ENCODE measurements around the gene EPHA4.

The EPHA4 gene

DNA sequence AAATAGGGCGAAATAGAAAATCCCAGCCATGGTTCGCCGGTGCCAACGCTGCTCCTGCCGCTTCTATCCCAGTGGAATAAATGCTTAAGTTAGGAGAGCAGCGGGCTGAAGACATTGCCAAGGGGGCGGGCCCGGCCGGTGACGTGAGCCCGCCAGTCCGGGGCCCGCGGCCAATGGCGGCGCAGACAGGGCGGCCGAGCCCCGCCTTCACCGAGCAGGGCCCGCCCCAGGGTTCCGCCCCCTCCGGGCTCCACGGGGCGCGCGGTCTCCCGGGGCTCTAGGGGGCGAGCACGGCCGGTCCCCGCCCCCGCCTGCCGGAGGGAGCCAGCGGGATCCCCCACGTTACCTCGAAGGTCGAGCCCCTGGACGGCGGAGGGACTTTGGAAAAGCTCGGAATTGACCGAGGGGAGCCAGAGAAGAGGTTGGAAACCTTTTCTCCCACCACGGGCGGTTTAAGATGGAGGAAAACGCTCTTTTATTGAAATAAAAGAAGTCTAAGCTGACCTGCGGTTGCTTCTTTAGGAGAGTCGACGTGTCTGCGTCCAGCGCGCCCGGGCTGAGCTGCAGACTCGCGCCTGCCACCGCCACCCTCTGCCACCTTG, at the start of gene EPHA4:
Gene EPHA4 (minus strand): TSS at position 86 of the 602 bp plus-strand sequence. CDS start 56 bp downstream, at position 30.
- peak; percentile 85 for DNase-seq (ENCODE audit: low read depth)

DNA sequence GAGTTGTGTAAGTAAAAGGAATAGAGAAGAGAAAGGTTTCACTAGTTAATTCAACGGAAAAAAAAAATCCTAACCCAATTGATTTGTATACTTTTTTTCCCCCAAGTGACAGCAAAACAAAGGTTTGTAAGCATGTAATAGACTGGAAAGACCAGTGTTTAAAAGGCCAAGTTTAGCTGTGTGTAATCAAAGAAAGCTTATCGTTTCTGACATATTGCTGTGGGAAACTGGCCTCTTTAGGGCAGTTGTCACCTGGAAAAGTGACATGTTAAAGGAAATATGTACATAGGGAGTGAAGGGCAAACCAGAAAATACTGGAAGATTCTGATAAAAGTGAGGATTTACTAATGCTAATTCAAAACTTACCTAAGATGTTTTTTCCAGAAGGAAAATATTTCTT, 45.9 kb upstream of the EPHA4 start:
- no peak for DNase-seq (ENCODE audit: low read depth)

DNA sequence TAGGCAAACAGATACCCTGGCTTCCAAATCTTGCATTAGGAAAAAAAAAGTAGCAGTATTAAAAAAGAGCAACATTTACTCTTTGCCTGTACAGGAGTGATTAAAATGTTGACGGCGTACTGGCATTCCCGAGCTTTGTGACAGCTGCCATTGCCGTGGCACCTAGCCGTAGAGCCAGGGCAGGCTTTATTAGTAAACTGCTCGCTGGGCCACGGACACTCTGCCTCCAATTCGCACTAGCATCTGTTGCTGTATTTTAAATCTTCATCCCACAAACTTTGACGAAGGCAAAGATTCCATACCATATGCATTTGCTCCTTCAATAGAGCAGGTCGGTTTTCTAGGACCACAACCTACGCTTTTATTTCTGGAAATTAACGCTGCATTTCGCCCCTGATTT, 44.5 kb upstream of the EPHA4 start:
- no peak for DNase-seq (ENCODE audit: low read depth)

DNA sequence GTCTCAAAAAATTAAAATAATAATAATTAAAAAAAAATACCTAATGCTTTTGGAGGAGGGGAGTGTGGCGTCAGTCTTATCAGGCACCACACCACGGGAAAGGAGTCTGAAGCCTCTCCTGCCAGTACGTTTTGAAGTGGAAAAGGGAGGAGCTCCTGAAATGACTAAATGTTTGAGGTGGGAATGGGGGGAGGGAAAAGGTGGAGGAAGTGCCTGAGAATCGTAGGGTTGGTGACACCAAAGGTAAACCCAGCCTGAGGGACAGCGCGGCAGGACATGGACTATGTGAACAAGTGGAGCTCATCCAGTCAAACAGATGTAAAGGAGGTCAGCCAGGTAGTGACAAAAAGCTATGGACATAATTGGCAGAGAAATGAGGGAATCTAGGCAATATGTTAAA, 42.2 kb upstream of the EPHA4 start:
- DNase-seq (ENCODE audit: low read depth), result no peak

DNA sequence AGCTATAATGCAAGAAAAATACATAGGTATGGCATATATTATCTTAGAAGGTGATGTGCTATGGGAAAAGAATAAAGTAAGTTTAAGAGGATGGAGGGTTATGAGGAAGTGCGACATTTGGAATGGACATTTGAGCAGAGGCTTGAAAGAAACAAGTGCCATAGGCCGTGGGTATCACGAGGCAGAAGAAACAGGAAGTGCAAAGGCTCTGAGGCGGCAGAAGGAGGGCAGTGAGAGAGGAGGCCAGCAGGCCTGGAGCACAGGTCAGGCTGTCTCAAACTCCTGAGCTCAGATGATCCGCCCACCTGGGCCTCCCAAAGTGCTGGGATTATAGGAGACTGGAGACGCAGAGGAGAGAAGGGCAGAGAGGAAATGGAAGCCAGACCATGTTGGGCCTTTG, 40.7 kb upstream of the EPHA4 start:
- DNase-seq (ENCODE audit: low read depth), result no peak

DNA sequence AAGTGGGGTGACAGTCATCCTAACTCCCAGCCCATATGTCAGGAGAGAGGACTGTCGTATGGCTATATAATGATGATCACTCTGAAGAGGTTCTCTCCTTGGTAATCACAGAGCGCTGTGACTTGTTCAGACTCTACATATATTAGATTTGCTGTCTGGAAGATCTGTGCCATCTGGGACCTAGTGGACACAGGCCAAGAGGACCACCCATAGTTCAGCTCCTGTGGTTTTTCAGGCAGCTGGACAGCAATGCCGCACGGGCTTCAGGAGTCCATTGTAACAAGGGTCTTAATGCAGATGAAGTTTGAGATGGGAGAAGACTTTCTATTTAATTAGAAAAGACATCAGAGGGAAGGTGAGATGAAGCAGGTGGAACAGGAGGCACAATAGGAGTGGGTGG, 40.1 kb upstream of the EPHA4 start:
- DNase-seq (ENCODE audit: low read depth), result no peak

DNA sequence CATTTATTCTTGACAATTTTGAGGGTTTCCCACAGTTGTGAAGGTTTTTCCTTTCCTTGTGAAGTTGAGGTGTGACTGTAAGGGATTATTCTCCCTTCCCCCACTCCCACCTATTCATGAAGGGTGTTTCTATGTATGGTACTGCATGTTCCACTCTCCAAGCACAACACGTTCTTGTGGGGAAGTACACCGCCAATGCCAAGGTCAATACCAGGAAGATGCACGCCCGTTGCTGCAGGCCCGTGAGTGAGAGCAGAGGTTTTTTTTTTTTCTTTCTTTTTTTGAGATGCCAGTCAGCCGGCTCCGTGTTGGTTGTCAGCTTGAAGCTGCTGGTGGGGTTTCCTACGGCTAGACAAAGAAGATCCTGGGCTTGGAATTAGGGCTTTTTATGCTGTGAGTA, 38.6 kb upstream of the EPHA4 start:
- no peak for DNase-seq (ENCODE audit: low read depth)

DNA sequence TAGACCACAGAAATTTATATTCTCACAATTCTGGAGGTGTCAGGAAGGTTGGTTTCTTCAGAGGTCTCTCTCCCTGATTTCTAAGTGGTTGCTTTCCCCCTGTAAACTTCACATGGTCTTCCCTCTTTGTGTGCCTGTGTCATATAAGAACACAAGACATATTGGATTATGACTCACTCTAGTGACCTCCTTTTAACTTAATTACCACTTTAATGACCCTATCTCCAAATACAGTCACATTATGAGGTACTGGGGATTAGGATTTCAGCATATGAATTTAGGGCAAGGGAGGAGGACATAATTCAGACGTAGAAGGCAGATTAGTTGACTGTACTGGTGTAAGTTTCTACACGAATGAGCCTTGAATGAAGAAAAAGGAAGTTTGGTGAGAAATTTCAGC, 38.2 kb upstream of the EPHA4 start:
- no peak for DNase-seq (ENCODE audit: low read depth)

DNA sequence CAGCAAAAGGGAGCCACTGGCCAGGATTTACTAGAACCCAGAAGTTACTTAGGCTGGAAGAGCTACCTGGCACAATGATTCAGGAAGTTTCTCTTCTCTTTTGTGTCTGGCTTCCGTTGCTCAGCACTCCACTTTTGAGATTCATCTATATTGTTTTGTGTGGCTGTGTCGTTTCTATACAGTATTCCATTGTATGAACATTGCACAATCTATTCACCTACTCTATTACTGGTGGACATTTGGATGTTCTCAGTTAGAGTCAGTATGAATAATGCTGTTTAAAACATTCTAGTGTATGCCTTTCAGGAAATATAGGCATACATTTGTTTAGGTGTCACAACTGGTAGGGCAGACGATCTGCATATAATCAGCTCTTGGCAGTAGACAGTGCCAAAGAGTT, 36.3 kb upstream of the EPHA4 start:
- no peak for DNase-seq (ENCODE audit: low read depth)

DNA sequence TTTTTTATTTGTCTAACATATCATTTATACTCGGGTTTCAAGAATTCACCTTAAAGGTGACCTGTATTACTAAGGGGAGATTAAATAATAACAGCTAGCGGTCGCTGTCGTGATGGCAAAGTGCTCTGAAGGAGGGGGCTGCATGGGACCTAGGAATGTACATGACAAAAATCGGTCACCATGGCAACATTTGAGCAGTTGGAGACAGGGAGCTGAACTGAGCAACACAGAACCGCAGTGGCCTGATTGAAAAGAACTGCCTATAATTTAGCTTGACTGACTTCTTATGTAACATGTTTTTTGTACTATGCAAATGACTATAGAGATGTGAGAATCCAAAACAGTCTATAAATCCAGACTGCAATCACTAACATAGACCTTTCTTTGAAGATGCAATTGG, 34.3 kb upstream of the EPHA4 start:
- DNase-seq (ENCODE audit: low read depth), result no peak

DNA sequence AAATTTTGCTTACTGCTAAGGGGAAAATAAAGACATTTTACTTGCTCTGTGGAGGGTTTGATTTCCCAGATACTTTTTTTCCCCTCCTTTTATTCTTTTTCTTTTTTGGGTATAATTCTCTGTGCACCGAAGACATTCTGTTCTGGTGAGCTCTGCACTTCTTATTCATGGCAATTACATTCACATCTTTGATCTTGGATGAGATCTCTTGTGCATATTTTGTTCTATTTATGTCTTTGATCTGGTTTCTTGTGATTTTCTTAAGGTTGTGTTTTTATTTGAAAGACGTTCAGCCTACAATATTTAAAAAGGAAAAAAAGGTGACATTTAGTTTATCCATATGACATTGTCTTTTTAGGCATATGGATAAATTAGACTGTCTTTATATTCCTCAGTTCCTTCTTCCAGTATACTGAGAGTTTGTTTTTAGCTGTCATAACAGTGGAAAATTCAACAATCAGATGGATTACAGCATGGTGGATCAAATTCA, 33.7 kb upstream of the EPHA4 start:
- no peak for DNase-seq (ENCODE audit: low read depth)

DNA sequence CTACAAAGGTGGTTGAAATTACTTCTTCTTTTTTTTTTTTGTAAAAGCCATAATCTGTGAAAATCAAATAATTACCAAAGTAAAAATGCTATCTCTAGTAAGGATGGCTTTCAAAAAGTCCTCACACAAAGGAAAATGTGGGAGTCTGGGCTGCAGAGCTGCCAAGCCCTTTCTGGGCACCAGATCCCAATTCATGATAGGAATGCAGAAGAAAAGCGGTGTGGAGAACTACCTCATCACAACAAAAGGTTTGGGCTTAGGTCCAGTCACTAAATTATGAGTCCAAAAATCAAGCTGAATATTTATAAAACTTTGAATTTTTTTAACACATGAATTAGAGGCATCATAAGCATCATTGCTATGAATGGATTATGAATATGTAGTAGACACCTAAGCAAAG, 30.8 kb upstream of the EPHA4 start:
- no peak for DNase-seq (ENCODE audit: low read depth)

DNA sequence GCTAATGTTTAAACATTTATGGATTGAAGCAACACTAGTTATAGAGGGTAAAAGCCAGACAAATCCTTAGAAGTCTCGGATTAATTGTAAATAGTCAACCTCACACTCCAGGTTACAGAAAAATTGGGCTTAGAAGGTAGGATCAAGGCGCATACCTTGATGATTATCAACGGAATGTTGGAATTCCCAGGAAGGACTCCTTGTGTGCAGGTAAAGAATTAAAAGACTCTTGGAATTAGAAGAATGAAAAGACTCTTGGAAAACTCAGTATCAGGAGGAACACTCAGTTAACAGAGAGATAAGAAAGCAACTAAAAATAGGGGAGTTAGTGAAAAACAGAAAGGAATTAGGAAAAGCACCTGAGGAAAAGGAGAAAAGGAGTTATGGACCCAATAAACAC, 29.3 kb upstream of the EPHA4 start:
- no peak for DNase-seq (ENCODE audit: low read depth)

DNA sequence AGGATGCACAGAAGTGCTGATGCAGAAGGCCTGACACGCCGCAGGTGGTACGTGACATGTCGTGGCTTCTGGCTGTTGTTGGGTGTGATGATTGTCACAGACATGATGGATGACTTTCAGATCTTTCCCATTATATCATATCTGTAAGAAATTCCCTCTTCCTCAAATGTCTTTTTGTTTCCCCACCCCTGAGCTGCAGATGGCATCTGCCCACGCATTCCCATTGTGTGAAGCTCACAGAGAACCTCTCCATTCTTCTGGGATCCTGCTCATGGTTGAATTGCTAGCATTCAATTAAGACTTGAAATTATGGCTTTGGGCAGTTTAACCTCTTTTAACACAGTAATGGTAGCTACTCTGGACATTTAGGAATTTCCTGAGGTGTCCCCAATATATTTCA, 28.3 kb upstream of the EPHA4 start:
- DNase-seq (ENCODE audit: low read depth), result no peak

DNA sequence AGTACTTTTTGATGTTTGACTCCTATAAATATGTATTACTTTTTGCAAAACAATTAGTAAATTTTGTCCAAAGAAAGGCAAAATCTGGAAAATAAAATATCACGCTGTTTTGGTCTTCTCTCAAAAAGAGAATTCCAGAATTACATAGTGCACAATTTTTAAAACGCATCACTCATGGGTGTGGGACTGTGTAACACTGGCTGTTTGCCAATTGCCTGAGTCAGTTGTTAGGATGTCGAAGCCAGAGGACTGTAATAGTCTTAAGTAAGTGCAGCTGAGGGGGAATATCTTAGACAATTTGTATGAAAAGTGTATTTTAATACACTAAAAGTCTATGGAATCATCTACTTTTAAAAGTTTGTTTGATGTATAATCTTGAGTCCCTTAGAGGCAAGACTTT, 24.1 kb upstream of the EPHA4 start:
- no peak for DNase-seq (ENCODE audit: low read depth)

DNA sequence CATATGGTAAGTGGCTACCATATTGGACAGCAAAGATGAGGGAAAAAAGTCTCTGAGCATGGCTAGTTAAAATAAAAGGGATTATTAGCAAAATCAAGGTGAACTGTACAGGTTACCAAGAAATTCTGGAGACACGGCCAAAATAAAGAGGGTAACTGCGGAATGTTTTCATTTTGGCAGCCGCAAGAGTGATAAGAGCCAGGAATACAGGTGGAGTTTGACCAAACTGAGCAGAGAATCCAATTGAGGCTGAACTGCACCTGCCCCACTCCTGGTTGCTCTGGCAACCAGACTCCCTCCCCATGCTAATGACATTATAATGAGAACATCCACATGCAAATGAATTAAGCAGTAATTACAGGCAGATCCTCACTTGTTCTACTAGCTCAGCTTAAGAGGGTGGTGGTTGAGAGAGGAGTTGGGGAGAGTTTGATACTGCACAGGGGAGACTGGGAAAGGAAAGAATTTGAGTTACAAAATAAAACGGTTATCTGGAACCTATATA, 18.8 kb upstream of the EPHA4 start:
- DNase-seq (ENCODE audit: low read depth), result no peak

DNA sequence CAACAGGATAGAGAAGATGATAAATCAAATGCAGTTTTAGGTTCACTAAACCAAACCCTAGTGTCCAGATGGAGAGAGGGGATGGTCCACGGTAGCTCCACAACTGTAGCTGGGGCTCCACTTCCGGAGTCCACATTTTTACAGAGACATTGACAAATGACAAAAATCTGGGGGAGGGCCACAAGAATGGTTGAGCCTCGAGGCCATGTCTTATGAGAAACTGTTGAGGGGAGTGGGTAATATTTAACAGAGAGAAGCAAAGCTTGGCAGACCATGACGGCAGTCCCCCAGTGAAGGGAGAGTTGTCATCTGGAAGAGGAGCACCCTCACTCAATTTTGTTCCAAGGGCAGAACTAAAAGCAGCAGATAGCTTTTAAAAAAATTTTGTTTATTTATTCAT, 17.6 kb upstream of the EPHA4 start:
- no peak for DNase-seq (ENCODE audit: low read depth)

DNA sequence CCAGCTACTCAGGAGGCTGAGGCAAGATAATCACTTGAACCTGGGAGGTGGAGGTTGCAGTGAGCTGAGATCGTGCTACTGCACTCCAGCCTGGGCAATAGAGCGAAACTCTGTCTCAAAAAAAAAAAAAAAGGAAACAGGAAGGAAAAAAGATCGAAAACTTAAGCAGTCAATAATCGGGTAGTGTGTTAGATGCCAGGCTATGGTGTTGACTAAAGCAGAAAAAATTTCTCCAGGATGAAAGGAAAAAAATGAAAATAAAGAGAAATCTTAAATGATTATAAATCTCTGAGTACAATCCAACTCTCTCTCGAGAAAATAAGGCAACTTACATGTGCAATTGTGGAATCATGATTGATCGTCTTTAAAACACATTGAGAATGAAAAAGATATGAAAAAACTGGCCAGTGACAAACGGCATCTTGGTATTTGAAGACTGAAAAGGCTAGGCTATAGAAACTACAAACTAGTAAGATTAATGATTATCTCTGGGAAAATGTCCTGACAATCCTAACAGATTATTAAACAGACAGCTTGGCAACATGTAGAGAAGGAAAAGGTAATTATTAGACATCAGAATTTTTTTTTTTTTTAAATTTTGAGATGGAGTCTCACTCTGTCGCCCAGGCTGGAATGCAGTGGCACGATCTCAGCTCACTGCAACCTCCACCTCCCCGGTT, 16.3 kb upstream of the EPHA4 start:
- no peak for DNase-seq (ENCODE audit: low read depth)

DNA sequence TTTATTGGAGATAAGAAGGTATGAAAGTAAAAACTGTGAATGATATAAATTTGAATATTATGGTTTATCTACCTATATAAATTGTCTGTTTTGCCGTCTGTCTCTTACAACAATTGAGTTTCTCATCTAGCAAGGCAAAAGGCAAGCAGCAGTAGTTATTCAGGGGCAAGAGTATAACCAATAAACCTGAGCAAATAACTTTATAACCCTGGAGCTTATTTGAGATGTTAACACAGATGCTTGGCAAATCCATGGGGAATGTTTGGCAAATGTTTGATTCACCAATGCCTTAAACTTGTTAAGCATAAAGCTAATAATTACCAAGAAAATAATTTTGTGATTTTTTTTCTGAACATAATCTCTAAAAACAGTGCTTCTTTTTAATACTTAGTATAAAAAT, 9.9 kb upstream of the EPHA4 start:
- no peak for DNase-seq (ENCODE audit: low read depth)

DNA sequence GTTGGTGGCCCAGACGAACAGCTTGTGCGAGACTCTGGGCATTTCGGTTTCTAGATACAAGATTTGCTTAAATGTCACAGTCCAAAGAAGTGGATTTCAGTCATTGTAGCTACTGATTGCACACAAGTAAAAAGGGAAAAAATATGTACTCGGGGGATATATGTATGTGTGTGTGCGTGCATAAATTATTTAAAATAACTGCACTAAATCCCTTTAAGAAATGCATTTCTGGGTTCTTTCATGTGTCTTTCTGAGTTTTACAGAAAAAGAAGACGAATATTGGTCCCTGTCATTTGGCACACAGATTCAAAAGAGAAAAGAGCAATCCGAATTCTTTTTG, 2.1 kb upstream of the EPHA4 start:
- DNase-seq (ENCODE audit: low read depth), result no peak

DNA sequence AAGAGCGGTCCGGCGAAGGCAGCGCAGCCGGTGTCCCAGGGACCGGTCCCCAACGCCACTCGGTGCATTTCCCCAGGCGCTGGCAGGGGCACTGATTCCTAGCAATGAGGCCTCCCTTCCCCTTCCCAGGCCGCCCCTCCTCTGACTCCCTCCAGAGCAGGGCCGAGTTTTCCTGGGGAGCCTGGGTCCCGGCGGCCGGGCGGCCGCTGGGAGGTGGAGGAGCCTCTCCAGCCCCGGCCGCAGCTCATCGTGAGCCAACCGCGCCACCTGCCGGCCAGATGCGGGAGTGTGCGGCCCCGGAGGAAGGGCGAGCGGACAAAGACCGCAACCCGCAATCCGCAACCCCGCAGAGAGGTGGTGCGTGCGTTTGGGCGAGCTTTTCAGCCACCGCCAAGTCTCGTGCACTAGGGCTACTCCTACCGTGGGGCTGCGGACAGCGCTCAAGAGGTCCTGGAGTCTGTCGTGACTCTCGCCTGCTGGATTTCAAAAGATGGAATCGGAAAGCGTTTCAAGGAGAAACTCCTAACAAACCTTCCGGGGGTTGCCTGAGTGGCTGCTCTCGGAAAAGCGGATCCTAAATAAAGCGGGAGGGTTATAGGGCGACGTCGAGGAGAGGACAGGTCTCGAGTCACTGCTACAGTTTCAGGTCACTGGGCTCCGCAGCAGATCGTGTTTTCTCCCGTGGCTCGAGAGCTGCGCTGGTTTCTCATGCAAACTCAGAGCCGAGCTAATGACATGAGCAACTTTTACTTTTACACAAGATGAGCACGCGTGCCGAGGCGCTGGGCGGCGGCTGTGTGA, 1.5 kb upstream of the EPHA4 start:
- peak; percentile 70 for DNase-seq (ENCODE audit: low read depth)

DNA sequence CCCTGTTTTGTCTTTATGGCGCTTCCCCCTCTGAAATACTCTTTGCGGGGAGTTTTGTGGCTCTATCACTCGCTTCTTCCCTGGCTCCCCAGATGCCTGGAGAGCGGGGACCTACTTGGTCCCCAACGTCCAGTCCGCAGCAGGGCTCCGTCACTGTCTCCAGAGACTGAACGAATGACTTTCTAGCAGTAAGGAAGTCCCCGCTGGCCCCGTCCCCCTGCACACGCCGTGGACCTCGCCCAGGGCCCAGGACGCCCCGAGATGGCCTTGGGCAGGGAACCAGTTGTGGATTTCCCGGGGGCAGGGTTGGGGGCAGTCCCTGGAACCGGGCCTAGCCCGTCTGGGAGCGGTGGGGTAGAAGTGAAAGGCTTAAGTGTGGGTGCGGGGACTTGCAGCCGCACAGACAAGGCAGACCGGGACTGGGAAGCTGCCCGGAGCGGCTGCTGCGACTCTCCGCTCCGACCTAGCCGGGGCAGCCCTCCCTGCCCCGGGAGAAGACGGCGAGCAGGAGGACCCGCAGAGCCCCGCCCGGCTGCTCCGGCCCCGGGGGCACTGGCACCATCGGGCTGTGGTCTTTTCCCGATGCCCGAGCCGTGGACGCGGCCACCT, 821 bp upstream of the EPHA4 start:
- peak; percentile 3 for DNase-seq (ENCODE audit: low read depth)
